Ureter (tissue), 1 donor: ENCODE results near the gene CFL1. TPM values are rescaled to one million over a fixed set of nuclear protein-coding genes. Genes with fewer than 3 reads are reported as not detected.

Experiments used
- total RNA-seq: library from RNA; stranded (reverse); gene quantifications from one replicate; pipeline ENCODE4 v1.2.4, GENCODE V29; 2023
- donor health status: DM: yes; HTN: yes; CAD: no.

CFL1 gene
- total RNA-seq, 1 donor from 2014 or later, result 887 TPM

Other genes starting within 250 kb of the CFL1 start
- 57.3 TPM for gene MAP3K11, start 244.0 kb downstream of the CFL1 start, total RNA-seq
- 57.6 TPM for gene PCNX3, start 242.4 kb downstream of the CFL1 start, total RNA-seq
- 40.3 TPM for gene SIPA1, start 220.1 kb downstream of the CFL1 start, total RNA-seq
- 97.9 TPM for gene RELA, start 195.3 kb downstream of the CFL1 start, total RNA-seq
- gene KAT5, start 145.9 kb downstream of the CFL1 start, total RNA-seq, result 74.8 TPM
- gene RNASEH2C, start 137.4 kb downstream of the CFL1 start, total RNA-seq, result 29.8 TPM
- 13.5 TPM for gene AP5B1, start 77.2 kb downstream of the CFL1 start, total RNA-seq
- gene OVOL1, start 71.1 kb downstream of the CFL1 start, total RNA-seq, result 25.8 TPM
- gene SNX32, start 24.2 kb downstream of the CFL1 start, total RNA-seq, result 2.6 TPM
- gene MUS81, start 2.3 kb upstream of the CFL1 start, total RNA-seq, result 61.7 TPM
- gene EFEMP2, start 14.6 kb upstream of the CFL1 start, total RNA-seq, result 60.0 TPM
- 5.7 TPM for gene CTSW, start 21.7 kb upstream of the CFL1 start, total RNA-seq
- 60.2 TPM for gene FIBP, start 30.3 kb upstream of the CFL1 start, total RNA-seq
- 20.5 TPM for gene CCDC85B, start 32.5 kb upstream of the CFL1 start, total RNA-seq
- gene FOSL1, start 42.2 kb upstream of the CFL1 start, total RNA-seq, result 4.5 TPM
- gene C11orf68, start 60.9 kb upstream of the CFL1 start, total RNA-seq, result 28.9 TPM
- gene DRAP1, start 61.2 kb upstream of the CFL1 start, total RNA-seq, result 54.0 TPM
- gene TSGA10IP, start 87.3 kb upstream of the CFL1 start, total RNA-seq, result 0.68 TPM
- 48.6 TPM for gene SART1, start 103.6 kb upstream of the CFL1 start, total RNA-seq
- 28.7 TPM for gene EIF1AD, start 144.0 kb upstream of the CFL1 start, total RNA-seq
- 192 TPM for gene BANF1, start 144.3 kb upstream of the CFL1 start, total RNA-seq
- 1.1 TPM for gene CST6, start 153.8 kb upstream of the CFL1 start, total RNA-seq
- gene CATSPER1, start 168.3 kb upstream of the CFL1 start, total RNA-seq, result not detected
- gene GAL3ST3, start 191.0 kb upstream of the CFL1 start, total RNA-seq, result not detected
- 156 TPM for gene SF3B2, start 194.2 kb upstream of the CFL1 start, total RNA-seq
- 87.2 TPM for gene PACS1, start 212.1 kb upstream of the CFL1 start, total RNA-seq